ENCODE data around the gene CORO1C.
"Not testable (repeated sequence)": the region's sequence is repeated elsewhere in the genome, so short reads cannot be mapped to it uniquely, and the experiment has no call there.

Gene CORO1C

GRCh38 chr12:108752387-108752786 is 21.1 kb upstream of the CORO1C start:
- DNase-seq = peak; percentile 54

DNA sequence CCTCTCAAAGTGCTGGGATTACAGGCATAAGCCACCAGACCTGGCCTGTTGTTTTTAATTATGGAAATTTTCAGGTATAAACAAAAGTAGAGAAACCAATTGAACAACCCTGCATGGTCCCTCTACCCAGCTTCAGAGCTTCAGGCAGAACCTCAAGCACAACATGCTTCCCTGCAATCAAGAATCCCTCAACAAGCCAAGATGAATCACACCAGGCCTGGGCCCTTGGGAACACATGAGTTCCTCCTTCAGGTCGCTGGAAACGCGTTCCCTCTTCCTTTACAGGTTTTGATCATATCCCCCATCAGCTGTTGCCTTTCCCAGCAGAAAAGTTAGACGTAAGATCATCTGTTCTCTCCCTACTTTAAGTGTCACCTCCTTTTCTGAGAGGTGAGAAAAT is 20.5 kb upstream of the CORO1C start:
- DNase-seq = no peak

DNA sequence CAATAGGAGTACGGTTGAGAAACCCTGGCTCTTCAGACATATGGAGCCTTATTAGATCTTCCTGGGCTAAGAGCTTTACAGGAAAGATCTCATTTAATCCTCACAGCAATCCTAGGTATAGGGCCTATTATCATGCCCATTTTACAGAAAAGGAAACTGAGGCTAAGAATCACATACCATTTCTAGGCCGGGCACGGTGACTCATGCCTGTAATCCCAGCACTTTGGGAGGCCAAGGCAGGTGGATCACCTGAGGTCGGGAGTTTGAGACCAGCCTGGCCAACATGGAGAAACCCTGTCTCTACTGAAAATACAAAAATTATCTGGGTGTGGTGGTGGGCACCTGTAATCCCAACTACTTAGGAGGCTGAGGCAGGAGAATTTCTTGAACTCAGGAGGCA is 19.7 kb upstream of the CORO1C start:
- DNase-seq = not testable (repeated sequence)

- DNase-seq = peak; percentile 60
Observed at GRCh38 chr12:108750526-108750925, 19.2 kb upstream of the CORO1C start.

DNA sequence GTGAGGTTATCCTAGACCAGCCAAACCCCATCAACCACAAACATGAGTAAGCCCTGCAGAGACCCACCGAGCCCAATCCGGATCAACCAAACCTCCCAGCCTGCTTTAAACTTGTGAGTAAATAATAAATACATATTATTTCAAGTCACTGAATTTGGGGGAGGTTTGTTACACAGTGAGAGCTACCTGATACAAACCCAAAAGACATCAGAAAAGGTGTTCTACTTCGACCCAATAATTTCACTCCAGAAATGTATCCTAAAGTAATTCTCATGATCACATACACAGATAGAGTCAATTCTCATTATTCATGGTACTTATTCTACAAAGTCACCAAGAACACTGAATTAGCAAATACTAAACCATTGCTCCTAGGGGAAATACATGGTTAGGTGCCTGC is 16.2 kb upstream of the CORO1C start:
- DNase-seq = no peak

DNA sequence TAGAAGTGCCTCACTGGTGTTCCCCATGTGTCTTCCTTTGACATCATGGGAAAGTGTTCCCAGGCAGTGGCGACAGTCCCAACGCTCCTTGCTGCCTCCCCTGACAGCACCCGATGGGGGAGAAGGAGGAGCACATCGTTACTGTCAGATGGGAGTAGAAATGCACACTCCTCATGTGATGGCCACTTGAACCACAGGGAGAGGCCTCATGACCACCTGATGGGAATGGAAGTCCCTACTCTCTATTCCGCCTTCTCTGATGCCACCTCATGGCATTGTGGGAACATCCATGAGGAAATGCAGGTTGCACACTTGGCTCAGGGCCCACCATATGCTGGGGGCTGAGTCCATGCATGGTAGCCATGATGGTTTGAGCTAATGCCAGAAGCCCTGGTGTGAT is 14.3 kb upstream of the CORO1C start:
- DNase-seq = no peak

DNA sequence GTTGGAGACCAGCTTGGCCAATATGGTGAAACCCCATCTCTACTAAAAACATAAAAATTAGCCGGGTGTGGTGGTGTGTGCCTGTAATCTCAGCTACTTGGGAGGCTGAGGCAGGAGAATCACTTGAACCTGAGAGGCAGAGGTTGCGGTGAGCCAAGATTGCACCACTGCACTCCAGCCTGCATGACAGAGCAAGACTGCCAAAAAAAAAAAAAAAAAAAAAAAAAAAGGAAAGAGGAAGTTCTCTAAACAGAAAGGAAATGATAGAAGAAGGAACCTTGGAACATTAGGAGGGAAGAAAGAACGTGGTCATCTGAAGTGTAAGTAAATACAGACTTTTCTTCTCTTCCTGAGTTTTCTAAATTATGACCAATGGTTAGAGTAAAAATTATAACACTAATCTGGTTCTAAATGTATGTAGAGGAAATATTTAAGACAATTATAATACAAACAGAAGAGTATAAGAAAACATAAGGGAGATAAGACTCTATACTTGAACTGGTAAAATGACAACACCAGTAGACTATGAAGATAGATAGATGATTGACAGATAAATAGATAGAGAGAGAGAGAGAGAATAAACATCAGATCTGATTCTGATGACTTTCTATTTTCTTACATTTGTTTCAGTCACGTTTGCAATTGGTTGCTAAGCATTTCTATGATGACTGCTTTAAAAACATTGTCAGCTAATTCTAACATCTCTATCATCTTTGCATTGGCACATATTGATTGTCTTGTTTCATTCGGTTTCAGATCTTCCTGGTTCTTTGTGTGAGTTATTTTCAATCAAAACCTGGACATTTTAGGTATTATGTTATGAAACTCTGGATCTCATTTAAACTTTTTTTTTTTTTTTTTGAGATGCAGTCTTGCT is 12.9 kb upstream of the CORO1C start:
- no peak for DNase-seq

GRCh38 chr12:108738170-108738569 is 6.9 kb upstream of the CORO1C start:
- DNase-seq = no peak

- no peak for DNase-seq
Observed at GRCh38 chr12:108735855-108736254, 4.5 kb upstream of the CORO1C start.

- DNase-seq = peak; percentile 24
Observed at GRCh38 chr12:108734200-108734906, 3.0 kb upstream of the CORO1C start.

DNA sequence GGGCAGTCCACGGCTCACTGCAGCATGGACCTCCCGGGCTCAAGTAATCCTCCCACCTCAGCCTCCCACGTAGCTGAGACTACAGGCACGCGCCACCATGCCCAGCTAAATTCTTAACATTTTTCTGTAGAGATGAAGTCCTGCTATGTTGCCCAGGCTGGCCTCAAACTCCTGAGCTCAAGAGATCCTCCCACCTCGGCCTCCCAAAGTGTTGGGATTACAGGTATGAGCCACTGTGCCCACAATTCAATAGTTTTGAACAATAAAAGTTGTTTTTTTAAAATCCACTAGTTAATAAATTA is 1.9 kb upstream of the CORO1C start:
- DNase-seq = not testable (repeated sequence)

DNA sequence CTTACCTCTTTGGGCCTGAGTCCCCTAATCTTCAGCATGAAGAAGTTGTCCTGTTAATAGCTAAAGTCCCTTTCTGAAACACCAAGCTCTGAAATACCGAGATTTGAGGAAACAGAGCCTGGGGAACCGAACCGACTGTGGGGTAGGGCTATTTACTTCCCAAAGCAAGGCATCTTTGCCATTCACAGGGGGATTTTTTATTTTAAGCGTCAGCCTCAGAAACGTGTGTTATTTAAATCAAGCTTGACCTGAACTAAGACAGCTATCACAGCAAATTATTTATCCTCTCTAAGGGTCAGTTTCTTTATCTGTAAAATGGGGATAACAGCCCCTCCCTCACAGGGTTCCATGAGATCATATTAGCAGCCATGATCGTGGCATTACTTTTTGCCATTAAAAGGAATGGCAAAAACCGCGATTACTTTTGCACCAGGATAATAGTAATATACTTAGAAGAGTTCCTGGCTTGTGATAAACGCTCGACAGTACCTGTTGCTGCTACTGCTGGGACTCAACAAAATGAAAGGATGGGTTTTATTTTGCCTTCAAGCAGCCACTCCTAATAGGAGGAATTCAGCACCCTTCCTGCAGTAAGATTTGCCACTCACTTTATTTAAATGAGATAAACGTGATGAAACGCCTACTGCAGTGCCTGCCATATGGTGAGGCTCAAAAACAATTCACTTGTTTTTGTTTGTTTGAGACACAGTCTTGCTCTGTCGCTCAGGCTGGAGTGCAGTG is 1.3 kb upstream of the CORO1C start:
- no peak for DNase-seq

DNA sequence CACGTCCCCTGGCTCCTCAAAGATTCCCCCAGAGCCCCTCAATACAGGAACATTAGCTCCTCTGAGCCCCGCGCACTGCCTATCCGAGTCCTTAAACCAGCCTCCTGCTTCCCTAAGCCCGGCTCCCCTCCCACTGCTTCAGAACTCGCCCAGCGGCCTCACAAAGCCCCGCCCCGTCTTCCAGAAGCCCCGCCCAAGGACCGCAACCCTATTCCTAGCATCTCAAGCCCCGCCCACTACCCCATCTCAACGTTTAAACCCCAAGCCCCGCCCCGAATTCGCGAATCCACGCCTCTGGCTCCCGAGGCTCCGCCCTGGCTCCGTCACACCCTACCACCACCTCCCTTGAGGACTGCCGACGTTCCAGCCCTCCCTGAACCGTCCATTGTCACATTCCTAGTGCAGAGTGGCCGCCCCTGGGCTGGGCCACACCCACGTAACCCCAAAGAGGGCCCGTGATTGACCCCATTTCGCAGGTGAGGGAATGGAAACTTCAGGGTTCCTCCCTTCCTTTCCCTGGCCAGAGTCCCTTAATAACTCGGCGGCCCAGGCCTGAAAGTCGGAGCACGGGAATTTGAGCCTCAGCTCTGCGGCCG is 646 bp upstream of the CORO1C start:
- DNase-seq = peak; percentile 98

DNA sequence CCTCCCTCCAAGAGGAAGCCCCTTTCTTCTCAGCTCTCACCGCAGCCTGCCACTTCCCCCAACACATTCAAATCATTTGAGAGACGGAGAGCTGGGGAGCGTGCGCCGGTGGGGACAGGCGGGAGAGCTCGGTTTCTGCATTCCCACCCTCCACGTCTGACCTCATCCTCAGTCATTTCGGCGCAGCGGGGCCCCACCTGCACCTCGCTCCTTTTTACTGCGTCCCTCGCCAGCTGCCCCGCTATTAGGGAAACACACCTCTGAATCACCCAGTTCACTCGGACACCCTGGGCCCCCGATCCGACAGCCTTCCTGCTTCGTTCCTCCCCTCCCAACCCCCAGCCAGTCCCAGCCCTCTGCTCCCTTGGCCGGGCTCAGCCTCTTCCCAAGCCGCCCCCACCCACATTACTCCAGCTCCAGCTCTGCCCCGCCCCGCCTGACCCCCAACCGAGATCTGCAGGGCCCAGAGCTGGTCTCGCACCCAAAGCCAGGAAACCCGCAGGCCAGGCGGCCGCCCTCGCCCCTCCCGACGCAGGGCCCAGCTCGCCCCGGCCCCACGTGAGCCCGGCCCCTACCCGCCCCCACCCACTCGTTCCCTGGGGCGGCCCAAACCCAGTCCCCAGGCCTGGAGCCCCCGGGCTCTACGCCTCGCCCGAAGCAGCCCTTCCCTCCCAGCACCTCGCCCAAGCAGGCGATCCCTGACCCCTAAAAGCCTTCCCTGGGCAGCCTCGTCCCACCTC is 783 bp downstream of the CORO1C start:
- DNase-seq = peak; percentile 88

DNA sequence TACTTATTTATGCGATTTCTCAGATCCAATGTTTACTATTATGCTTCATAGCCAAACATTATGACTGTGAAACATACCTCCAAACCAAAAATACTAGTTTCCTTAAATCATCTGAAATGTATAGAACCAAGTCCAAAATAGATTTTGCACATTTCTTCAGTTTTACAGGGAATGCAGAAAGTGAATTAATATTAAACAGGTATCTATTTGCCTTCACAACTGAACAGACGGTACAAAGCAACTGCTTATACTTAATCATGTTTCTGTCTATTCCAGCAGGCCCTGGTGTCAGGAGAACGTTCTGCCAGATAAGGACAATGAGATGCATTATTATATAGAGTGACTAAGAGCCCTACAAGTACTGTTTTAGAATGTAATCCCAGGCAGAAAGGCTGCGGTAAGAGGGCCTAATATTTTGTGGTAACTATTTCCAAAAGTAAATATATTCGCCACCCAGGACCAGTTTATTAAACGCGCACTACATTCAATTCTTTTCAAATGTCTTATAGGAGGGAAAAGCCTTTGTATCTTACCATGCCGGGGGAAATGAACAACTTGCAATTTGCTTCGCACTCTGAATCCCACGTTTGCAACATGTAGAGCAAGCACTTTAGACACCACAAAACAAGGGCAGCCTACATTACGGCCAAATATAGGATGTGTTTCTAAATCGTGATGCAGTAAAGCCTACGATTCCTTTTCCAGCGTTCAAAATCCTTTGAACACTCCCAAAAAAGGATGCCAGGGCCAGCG is 1.5 kb downstream of the CORO1C start:
- no peak for DNase-seq

DNA sequence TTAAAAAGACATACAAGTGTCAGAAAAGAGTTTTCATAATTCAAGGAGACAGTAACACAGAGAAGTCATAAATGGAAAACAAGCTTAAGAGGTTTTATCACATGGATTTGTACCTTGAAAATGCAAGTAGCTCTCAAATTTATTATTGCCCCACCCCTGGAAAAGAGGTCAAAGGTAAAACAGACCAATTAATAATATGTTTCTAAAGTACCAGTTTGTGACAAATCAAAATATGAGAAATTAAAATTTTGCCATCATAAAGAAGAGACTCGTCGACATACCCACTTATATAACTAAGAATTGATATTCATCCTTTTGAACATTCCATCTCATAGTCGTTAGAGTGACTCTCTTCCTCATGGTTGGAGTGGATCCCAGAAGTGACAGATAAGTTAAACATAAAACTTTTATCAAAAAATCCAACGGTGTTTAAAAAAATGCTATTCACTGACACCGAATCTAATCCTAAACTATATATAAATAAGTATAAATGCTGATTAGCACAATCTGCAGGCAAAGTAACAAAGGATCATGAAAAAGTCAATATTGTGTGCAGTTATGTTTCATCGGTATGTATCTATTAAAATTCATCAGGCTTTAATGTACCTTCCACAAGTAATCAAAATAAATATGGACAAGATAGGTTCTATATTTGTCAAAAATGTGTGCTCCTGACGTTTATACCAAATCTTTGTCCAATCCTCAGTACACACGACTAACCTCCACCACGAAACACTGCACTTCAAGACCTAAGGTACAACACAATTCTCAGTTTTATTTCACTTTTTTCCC is 2.3 kb downstream of the CORO1C start:
- peak; percentile 19 for DNase-seq

- DNase-seq = no peak
Observed at GRCh38 chr12:108727868-108728735, 3.2 kb downstream of the CORO1C start.

DNA sequence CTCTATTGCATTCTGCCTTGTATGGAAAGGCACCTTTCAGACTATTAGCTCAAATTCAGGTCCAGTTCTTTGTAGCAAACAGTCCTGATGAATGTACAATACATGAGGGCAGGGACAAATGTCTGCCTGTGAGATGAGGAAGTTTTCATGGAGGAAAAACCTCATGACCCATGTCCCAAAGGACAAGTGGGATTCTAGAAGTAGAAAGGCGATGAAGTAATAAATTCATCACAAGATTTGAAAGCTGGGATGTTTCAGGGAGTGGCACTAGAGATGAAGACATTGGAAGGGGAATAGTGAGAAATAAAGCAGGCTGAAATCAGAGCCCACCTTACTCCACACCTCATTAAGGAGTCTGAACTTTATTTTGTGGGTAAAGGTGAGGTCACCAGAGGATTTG is 4.2 kb downstream of the CORO1C start:
- DNase-seq = no peak

DNA sequence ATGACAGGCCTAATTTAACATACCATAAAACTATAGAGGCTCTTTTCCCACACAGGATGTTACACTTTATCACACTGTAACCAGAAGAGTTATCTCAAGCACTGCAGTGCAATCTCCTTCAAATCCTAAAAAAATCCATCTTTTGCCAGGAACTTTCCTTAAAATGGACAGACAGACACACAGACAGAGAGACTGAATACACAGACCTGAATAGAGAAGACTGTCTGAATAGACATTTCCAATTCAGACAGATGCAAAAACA is 6.5 kb downstream of the CORO1C start:
- DNase-seq = no peak
